Astrocyte (in vitro differentiated cells and primary cell): ENCODE data around the gene TRIM47. TPM values are rescaled to one million over a fixed set of nuclear protein-coding genes. Genes with fewer than 3 reads are reported as not detected.

ENCODE experiments used
- DNase-seq: peaks from one replicate; pipeline ENCODE4 v3.0.0-alpha.2; 2010; ENCODE audit warnings: low read depth
- FAIRE-seq: peaks from 2 replicates; lab custom pipeline; 2011; peaks lifted over from hg19 to GRCh38; lab: Jason Lieb, UNC
- H2AFZ ChIP-seq: 2 replicates; pipeline ENCODE4 v1.6.0; 2012; ENCODE audit warnings: low read depth, low read length, inconsistent platforms
- H3K27ac ChIP-seq: 2 replicates; pipeline ENCODE4 v1.5.1; 2011; ENCODE audit warnings: low read depth, low read length, inconsistent platforms
- H3K27me3 ChIP-seq: 2 replicates; pipeline ENCODE4 v1.6.0; 2011; ENCODE audit warnings: low read length, inconsistent platforms; ENCODE audit not compliant: insufficient read depth
- H3K36me3 ChIP-seq: 2 replicates; pipeline ENCODE4 v1.5.1; 2011; ENCODE audit warnings: low read length, inconsistent platforms; ENCODE audit not compliant: insufficient read depth
- H3K4me1 ChIP-seq: 2 replicates; pipeline ENCODE4 v1.5.1; 2011; ENCODE audit warnings: low read length, inconsistent platforms; ENCODE audit not compliant: insufficient read depth
- H3K4me2 ChIP-seq: 2 replicates; pipeline ENCODE4 v1.6.0; 2012; ENCODE audit warnings: low read length, inconsistent platforms
- H3K4me3 ChIP-seq: 2 replicates; pipeline ENCODE4 v1.5.1; 2011; ENCODE audit warnings: low read depth, mild to moderate bottlenecking, low read length, inconsistent platforms; ENCODE audit not compliant: insufficient read depth
- H3K79me2 ChIP-seq: 2 replicates; pipeline ENCODE4 v1.6.0; 2012; ENCODE audit warnings: mild to moderate bottlenecking, low read length, inconsistent platforms; ENCODE audit not compliant: insufficient read depth
- H3K9ac ChIP-seq: 2 replicates; pipeline ENCODE4 v1.6.0; 2012; ENCODE audit warnings: mild to moderate bottlenecking, low read length, inconsistent platforms
- H3K9me3 ChIP-seq: 2 replicates; pipeline ENCODE4 v1.5.1; 2012; ENCODE audit warnings: low read depth, mild to moderate bottlenecking, low read length, inconsistent platforms; ENCODE audit not compliant: insufficient read depth
- H4K20me1 ChIP-seq: 2 replicates; pipeline ENCODE4 v1.6.0; 2012; ENCODE audit warnings: low read length, inconsistent platforms; ENCODE audit not compliant: insufficient read depth
- H3K27ac Mint-ChIP-seq: one replicate; pipeline ENCODE4 v1.8.0; 2021; ENCODE audit warnings: mild to moderate bottlenecking, mixed read lengths; ENCODE audit not compliant: unreplicated experiment
- H3K27me3 Mint-ChIP-seq: one replicate; pipeline ENCODE4 v1.8.0; 2021; ENCODE audit warnings: low read depth, mixed read lengths; ENCODE audit not compliant: unreplicated experiment
- H3K36me3 Mint-ChIP-seq: one replicate; pipeline ENCODE4 v1.8.0; 2021; ENCODE audit warnings: low read depth, mixed read lengths; ENCODE audit not compliant: unreplicated experiment
- H3K4me1 Mint-ChIP-seq: one replicate; pipeline ENCODE4 v1.8.0; 2021; ENCODE audit warnings: low read depth, mixed read lengths; ENCODE audit not compliant: unreplicated experiment
- H3K4me3 Mint-ChIP-seq: one replicate; pipeline ENCODE4 v1.8.0; 2021; ENCODE audit warnings: mild to moderate bottlenecking, moderate library complexity, mixed read lengths; ENCODE audit not compliant: unreplicated experiment
- H3K9me3 Mint-ChIP-seq: one replicate; pipeline ENCODE4 v1.8.0; 2021; ENCODE audit warnings: mild to moderate bottlenecking, mixed read lengths; ENCODE audit not compliant: unreplicated experiment
- EZH2 ChIP-seq: IDR thresholded peaks from 2 replicates; pipeline ENCODE4 v1.6.1; 2012; ENCODE audit warnings: mild to moderate bottlenecking, low read length, inconsistent platforms; ENCODE audit not compliant: insufficient read depth
- total RNA-seq: library from RNA; stranded (reverse); gene quantifications from 2 replicates; pipeline ENCODE4 v1.2.1, GENCODE V29; 2021
- TF ChIP-seq, protein P1 (sequence below): IDR thresholded peaks from 2 replicates; pipeline ENCODE4 v1.5.1; 2011; ENCODE audit warnings: low read depth, mild to moderate bottlenecking, inconsistent platforms, low read length, moderate library complexity; ENCODE audit not compliant: insufficient read depth

The TRIM47 gene
- total RNA-seq, 1 donor from 2014 or later, result 5.9 TPM

DNA sequence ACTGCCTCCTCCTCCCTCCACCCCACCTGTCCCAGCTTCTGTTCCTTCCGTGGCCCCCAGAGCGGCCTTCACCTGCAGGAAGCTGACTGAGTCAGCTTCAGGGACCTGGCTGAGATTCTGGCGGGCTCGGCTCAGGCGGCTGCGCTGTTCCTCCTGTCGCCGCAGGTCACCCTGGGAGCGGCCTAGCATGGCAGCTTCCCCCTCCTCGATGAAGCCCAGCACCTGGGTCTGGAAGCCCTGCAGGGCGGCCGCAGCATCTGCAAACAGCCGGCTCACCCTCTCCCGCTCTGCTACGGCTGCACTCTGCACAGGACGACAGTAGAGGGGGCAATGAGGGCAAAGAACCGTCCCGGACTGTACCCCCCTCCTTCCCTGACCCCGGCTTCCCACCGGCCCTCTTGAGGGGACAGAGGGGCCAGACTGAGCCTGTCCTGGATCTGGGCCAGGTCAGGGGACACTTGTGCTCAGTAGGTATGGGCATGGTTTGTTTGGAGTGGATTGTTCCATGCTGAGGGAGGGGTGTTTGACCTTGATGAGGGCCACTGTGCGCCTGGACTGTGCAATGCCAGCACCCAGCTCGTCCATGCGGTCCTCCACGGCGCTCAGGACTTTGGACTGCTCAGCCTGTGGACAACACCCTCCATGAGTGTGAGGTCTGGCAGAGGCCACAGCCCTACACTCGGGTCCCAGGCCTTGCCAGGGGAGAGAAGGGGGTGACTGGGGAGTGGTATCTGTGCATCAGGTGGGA, 2.0 kb downstream of the TRIM47 start:
- Histone ChIP-seq H3K4me1 (peaks cover 37% of the 10 kb centered on the region), H3K4me2 (peak overlapping the region; percentile 93), H3K9ac (peak overlapping the region; percentile 78), H2AFZ (peak overlapping the region; percentile 38), H4K20me1 (peaks cover 4% of the 10 kb centered on the region), H3K4me3 (peak overlapping the region; percentile 56), H3K79me2 (no peaks in the 10 kb centered on the region), H3K27me3 (peaks cover 2% of the 10 kb centered on the region), H3K9me3 (no peaks in the 10 kb centered on the region), H3K36me3 (no peaks in the 10 kb centered on the region), H3K27ac (peak overlapping the region; percentile 82)
- Mint-ChIP-seq H3K27ac (peak overlapping the region; percentile 69), H3K9me3 (no peaks in the 10 kb centered on the region), H3K36me3 (peaks cover 2% of the 10 kb centered on the region), H3K4me3 (peak overlapping the region; percentile 78), H3K4me1 (peaks cover 13% of the 10 kb centered on the region), H3K27me3 (peaks cover 8% of the 10 kb centered on the region)
- TF ChIP-seq, protein P1, sequence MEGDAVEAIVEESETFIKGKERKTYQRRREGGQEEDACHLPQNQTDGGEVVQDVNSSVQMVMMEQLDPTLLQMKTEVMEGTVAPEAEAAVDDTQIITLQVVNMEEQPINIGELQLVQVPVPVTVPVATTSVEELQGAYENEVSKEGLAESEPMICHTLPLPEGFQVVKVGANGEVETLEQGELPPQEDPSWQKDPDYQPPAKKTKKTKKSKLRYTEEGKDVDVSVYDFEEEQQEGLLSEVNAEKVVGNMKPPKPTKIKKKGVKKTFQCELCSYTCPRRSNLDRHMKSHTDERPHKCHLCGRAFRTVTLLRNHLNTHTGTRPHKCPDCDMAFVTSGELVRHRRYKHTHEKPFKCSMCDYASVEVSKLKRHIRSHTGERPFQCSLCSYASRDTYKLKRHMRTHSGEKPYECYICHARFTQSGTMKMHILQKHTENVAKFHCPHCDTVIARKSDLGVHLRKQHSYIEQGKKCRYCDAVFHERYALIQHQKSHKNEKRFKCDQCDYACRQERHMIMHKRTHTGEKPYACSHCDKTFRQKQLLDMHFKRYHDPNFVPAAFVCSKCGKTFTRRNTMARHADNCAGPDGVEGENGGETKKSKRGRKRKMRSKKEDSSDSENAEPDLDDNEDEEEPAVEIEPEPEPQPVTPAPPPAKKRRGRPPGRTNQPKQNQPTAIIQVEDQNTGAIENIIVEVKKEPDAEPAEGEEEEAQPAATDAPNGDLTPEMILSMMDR, result no peak
- no peak for TF ChIP-seq EZH2
- DNase-seq (no peak), FAIRE-seq (no peak)

DNA sequence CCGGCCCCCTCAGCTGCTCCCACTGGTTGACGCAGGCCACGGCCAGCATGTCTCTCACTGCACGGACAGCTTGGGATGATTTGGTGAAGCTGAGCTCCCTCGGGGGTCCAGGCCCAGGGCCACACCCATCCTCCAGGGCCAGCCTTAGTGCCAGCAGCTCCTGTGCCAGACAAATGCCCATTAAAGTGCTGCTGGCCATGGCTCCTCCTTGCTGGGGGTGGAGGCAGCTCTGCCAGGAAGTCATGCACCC, 2.5 kb downstream of the TRIM47 start:
- Histone ChIP-seq H3K9me3 (no peaks in the 10 kb centered on the region), H2AFZ (peak overlapping the region; percentile 25), H3K4me2 (peak overlapping the region; percentile 93), H3K9ac (no peak overlapping the region), H3K36me3 (no peaks in the 10 kb centered on the region), H3K27ac (no peak overlapping the region), H3K79me2 (no peaks in the 10 kb centered on the region), H4K20me1 (peaks cover 4% of the 10 kb centered on the region), H3K4me1 (peaks cover 37% of the 10 kb centered on the region), H3K27me3 (no peaks in the 10 kb centered on the region), H3K4me3 (no peak overlapping the region)
- TF ChIP-seq EZH2, result no peak
- TF ChIP-seq, protein P1, result no peak
- Mint-ChIP-seq H3K9me3 (no peaks in the 10 kb centered on the region), H3K4me1 (peaks cover 13% of the 10 kb centered on the region), H3K36me3 (peaks cover 2% of the 10 kb centered on the region), H3K4me3 (no peak overlapping the region), H3K27ac (no peak overlapping the region), H3K27me3 (peaks cover 7% of the 10 kb centered on the region)
- DNase-seq (no peak), FAIRE-seq (no peak)

DNA sequence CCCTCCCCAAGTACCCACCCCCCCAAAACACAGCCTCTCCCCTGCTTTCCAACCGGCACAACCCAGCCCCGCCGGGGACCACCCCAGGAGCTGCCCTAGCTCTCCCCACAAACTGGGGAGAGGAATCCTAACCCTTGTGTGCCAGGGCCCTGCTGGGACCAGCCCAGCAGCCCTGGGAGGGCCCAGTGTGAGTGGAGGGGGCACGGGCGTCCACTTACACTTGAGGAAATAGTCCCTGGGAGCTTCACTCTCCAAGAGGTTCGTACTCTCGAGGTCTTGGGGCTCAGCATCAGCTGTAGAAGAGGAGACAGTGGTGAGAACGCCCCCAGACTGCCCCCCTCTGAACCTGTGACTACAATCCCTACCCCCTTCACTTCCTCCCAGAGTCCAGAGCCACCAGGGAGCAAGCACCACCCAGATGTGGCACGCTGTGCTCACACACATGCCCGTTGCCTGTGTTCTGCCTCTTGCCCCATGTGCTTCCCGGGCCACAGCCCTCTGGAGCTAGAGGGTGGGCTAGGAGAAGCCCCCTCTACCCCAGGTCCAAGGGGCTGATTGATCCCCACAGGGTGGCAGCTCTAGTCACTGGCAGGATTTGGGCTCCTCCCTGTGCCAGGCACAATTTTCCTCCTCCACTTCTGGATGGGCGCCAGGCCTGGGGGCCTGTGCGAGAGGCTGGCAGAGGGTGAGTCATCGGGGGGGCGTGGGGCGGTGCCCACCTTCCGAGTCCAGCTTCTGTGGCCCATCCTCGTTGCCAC, 3.0 kb downstream of the TRIM47 start:
- no peaks in the 10 kb centered on the region for H3K36me3 ChIP-seq
- peak overlapping the region; percentile 25 for H2AFZ ChIP-seq
- Mint-ChIP-seq H3K27ac (no peak overlapping the region), H3K4me1 (peaks cover 13% of the 10 kb centered on the region), H3K9me3 (no peaks in the 10 kb centered on the region), H3K4me3 (no peak overlapping the region), H3K36me3 (peaks cover 2% of the 10 kb centered on the region), H3K27me3 (peaks cover 3% of the 10 kb centered on the region)
- DNase-seq, result no peak
- no peak for FAIRE-seq
- TF ChIP-seq, protein P1, result no peak
- no peak for TF ChIP-seq EZH2
- no peak overlapping the region for H3K9ac ChIP-seq
- peaks cover 37% of the 10 kb centered on the region for H3K4me1 ChIP-seq
- no peaks in the 10 kb centered on the region for H3K79me2 ChIP-seq
- H3K4me2 ChIP-seq, result no peak overlapping the region
- H3K27me3 ChIP-seq, result no peaks in the 10 kb centered on the region
- no peak overlapping the region for H3K27ac ChIP-seq
- peaks cover 4% of the 10 kb centered on the region for H4K20me1 ChIP-seq
- H3K4me3 ChIP-seq, result no peak overlapping the region
- no peaks in the 10 kb centered on the region for H3K9me3 ChIP-seq
